RPMI7951 (cell line): ENCODE results near the gene RNF103. TPM values are rescaled to one million over a fixed set of nuclear protein-coding genes. Genes with fewer than 3 reads are reported as not detected.
A peak's percentile ranks its signal among the peaks of the same experiment; 100 is the strongest.

Experiments
- DNase-seq: peaks from one replicate; pipeline ENCODE4 v3.0.0-alpha.2; 2012; ENCODE audit warnings: low read depth
- total RNA-seq: library from RNA; depleted of rRNA; stranded (reverse); fragments of >200 nt; shearing (Covaris generic); gene quantifications from 2 replicates; pipeline ENCODE4 v1.2.3, GENCODE V29; 2014; rRNA removed

Gene RNF103
- total RNA-seq, 1 experiment from 2014 or later = 12.5 TPM

DNA sequence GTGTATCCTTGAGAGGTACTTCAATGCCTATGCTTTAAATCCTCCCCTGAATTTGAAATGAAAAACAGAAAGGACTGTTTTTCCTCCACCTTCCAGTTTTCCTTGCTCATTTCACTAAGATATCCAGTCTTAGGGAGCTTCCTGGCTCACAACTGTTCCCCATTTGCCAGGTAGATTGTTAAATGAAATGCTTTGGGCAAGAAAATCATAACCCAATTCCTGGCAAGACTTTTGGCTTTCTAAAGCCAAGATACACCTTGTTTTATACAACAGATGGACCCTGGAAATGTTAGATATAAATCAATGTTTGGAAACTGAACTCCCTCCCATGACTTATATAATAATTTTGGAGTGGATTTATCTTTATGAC is 56.9 kb downstream of the RNF103 start:
- DNase-seq = no peak

DNA sequence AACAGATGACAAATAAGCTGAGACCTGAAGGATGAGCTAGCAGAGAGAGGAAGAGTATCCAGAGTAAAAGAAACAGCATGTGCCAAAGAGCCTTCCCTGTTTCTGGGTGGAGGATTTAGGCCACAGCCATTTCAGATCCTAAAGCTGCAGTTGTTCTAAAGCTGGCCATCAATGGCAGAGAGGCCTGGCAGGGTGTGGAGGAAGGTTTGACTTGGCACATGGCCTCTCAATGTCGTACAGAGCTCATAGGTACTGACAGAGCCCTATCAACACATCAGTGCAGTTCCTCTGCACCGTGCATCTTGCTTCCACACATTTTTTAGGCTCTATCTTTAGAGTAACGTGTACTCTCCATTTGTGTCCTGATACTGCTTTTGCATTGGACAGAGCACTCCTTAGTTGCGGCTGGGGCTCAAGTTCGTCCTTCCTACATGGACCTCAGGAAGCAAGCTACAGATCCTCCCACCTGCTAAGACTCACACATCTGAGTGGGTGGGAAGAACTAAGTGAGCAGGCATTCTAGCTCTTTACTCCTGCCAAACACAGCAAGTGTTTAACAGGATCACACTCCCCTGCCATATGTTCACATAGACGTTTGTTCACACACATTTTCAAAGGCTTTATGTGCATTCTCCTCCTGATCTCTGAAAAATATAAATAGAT is 57.4 kb downstream of the RNF103 start:
- DNase-seq = no peak

DNA sequence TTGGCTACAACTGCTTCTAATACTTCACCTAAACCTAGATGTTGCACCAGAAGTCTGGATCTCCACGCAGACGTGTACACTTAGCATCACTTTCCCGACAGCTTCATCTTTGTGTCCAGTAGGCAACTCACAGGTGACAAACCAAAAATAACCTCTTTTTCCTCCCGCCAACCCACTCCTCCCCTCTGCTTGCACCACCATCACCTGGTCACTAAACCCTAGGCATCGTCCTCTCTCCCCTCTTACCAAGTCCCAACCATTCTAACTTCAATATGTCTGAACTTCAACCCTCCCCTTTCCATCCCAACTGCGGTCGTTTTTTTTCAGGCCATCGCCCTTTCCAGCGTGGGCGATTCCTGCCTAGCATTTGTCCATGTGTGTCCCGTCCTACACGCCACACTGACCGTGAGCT is 60.0 kb downstream of the RNF103 start:
- DNase-seq = no peak

DNA sequence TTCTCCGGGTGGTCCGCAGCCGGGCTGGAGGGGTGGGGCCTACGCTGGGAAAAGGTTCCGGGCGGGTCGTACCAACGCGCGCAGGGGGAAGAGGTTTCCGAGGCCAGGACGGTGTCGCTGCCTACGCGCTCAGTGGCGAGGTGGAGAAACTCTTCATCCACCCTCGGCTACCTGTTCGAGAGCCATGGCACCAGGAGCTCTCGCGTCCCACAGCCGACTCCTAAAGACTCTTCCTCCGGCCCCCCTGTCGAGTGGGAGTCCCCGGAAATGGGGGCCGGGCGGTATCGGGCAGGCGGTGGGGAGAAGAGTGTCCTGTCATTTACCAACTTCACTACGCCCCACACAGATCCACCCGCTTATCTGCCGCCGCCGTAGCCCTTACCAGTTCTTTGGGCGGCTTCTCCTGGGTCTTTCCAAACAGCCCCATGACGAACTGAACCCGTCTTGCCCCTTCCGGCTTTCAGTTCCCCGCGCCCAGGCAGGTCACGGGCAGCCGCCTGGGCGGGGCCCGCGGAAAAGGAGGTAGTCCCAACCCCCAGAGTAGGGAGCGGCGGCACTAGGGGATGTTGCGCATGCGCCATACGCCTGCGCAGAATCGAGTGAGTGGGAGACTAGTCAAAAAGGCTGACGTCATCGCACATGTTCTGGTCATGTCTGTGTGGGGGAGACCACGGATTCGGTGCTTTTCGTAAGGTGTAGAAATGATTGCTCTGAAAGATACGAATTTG is 60.6 kb downstream of the RNF103 start, which contains the start of gene CHMP3:
CHMP3 (minus strand) TSS at position 522 of the 728 bp plus-strand sequence; CDS start at position 427, 95 bp downstream.
- peak; percentile 96 for DNase-seq

DNA sequence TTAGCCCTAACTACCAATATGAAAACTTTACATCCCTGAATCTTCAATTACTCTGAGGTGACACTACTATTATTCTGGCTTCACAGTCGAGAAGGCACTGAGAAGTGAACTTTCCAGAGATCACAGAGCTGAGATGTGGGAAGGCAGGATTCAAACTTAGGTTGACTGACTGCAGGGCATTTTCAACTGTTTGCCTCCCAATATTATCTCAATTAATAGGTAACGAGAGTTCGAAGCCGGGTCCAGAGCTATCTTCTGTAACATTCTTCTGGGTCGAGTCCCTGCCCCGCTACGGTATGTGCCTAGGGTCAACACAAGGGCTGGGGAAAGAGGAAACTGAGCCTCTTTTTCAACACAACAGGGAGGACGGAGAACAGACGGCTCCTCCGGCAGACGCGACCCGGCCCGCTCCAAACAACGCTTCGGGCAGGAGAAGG is 61.2 kb downstream of the RNF103 start:
- DNase-seq = no peak

DNA sequence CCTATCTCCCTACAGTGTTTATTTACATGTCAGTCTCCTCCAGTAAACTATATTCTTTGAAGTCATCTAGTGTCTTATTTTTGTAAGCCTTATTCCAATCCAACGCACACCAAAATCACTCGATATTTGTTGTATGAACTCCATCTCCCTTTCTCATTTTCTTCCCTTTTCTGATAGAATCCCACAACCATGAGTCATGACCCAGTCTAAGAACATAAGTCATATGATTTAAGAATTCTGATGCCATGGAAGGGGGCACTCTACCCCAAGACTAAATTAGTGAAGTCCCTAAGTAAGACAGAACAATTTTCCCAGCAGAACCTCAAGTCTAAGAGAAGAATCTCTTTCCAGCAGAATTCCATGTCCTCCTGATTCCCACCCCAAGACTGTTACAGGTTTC is 65.8 kb downstream of the RNF103 start:
- no peak for DNase-seq

DNA sequence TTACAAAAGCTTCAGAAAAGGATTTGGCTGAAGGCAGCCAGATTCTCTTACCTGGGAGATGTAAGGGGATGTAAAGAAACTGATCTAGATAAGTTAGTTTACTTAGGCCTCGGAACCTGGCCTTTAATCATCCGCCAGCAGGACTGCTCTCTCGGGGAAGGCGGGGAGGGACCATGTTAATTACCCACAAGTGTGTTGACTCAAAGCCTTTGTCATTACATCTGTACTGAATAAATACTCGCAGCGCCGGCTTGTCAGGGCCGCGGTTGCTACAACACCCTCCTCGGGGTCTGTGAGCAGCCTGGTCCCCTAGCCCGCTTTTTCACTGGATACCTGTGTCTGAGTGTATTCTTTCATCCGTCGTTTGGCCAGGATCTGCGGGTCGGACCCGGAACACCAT is 67.2 kb downstream of the RNF103 start:
- DNase-seq = no peak

Other genes starting within 250 kb of the RNF103 start
- gene KDM3A, start 182.5 kb downstream of the RNF103 start, total RNA-seq = 20.1 and 23.4 TPM in 2 replicates
- 59.9 and 63.3 TPM in 2 replicates for gene CHMP3, start 60.4 kb downstream of the RNF103 start, total RNA-seq
- 19.5 and 22.2 TPM in 2 replicates for gene RMND5A, start 96.4 kb upstream of the RNF103 start, total RNA-seq
- gene CD8A, start 167.0 kb upstream of the RNF103 start, total RNA-seq = not detected in 2 replicates
- not detected in 2 replicates for gene CD8B, start 238.0 kb upstream of the RNF103 start, total RNA-seq